CD4-positive, alpha-beta T cell (primary cell): ENCODE data around the gene SKA2. TPM values are rescaled to one million over a fixed set of nuclear protein-coding genes. Genes with fewer than 3 reads are reported as not detected.

ENCODE experiments used
- ATAC-seq: fragments of 200-7000 bp; cut with Tn5 transposase; one replicate; pipeline ENCODE4 v1.10.0; 2022; ENCODE audit warnings: mild to moderate bottlenecking; ENCODE audit not compliant: poor library complexity
- CTCF ChIA-PET: fragments of 350-600 bp; sonication (Branson Sonifier 250); formaldehyde crosslinking; loops from one replicate; lab custom pipeline; 2021; ENCODE audit warnings: antibody characterized with exemption, inconsistent platforms; lab: Charles Lee
- POLR2A ChIA-PET: fragments of 350-600 bp; sonication (Branson Sonifier 250); formaldehyde crosslinking; loops from one replicate; lab custom pipeline; 2021; ENCODE audit warnings: antibody characterized with exemption, inconsistent platforms; lab: Charles Lee
- DNase-seq, 14 experiments: peaks; one replicate each; pipeline ENCODE4 v3.0.0-alpha.2; 2013 to 2020; ENCODE audit warnings: mixed read lengths in 2 of 14
- H3K27ac ChIP-seq, 2 donors: one replicate each; pipeline versions ENCODE4 v1.5.1 to v1.7.0; 2013; ENCODE audit warnings: low read length in 2 of 2, low read depth in 1 of 2, mild to moderate bottlenecking in 1 of 2
- H3K27me3 ChIP-seq, 2 experiments: 1 replicate in 1 of 2; 2 replicates in 1 of 2; pipeline versions ENCODE4 v1.6.1 to v1.7.0; 2013; ENCODE audit warnings: low read length in 2 of 2, control low read depth in 1 of 2, mild to moderate bottlenecking in 1 of 2, moderate library complexity in 1 of 2; ENCODE audit not compliant: insufficient read depth in 2 of 2, control insufficient read depth in 1 of 2
- H3K36me3 ChIP-seq: one replicate; pipeline ENCODE4 v1.6.1; 2013; ENCODE audit warnings: low read length, control low read depth; ENCODE audit not compliant: insufficient read depth
- H3K4me1 ChIP-seq: one replicate; pipeline ENCODE4 v1.6.1; 2013; ENCODE audit warnings: low read length, control low read depth; ENCODE audit not compliant: insufficient read depth
- H3K4me3 ChIP-seq: one replicate; pipeline ENCODE4 v1.5.1; 2013; ENCODE audit warnings: mild to moderate bottlenecking, low read length, moderate library complexity
- H3K9me3 ChIP-seq, 2 experiments: 1 replicate in 1 of 2; 2 replicates in 1 of 2; pipeline versions ENCODE4 v1.6.1 to v1.7.0; 2013; ENCODE audit warnings: low read length in 2 of 2, mild to moderate bottlenecking in 2 of 2, control low read depth in 1 of 2, moderate library complexity in 1 of 2; ENCODE audit not compliant: control insufficient read depth in 1 of 2, insufficient read depth in 1 of 2
- H3K27ac Mint-ChIP-seq: one replicate; pipeline ENCODE4 v1.8.0; 2020; ENCODE audit warnings: mixed read lengths
- H3K27me3 Mint-ChIP-seq: one replicate; pipeline ENCODE4 v1.8.0; 2021; ENCODE audit warnings: mixed read lengths
- H3K36me3 Mint-ChIP-seq: one replicate; pipeline ENCODE4 v1.8.0; 2021; ENCODE audit warnings: low read depth, mixed read lengths
- H3K4me1 Mint-ChIP-seq: one replicate; pipeline ENCODE4 v1.8.0; 2021; ENCODE audit warnings: low read depth, mixed read lengths
- H3K4me3 Mint-ChIP-seq: one replicate; pipeline ENCODE4 v1.8.0; 2020; ENCODE audit warnings: mild to moderate bottlenecking, mixed read lengths
- H3K9me3 Mint-ChIP-seq: one replicate; pipeline ENCODE4 v1.8.0; 2020; ENCODE audit warnings: mixed read lengths
- intact Hi-C, 2 experiments: fragments of 100-400 bp; cut with DNase I in 1 of 2; cut with micrococcal nuclease in 1 of 2; formaldehyde crosslinking; loops; one replicate each; pipeline versions ENCODE4 v1.15.1 to v1.9.0; 2023 to 2025; cut with DNase I, micrococcal nuclease
- polyA plus RNA-seq, 2 donors: library from polyadenylated mRNA; unstranded; fragments of 120-200 nt; gene quantifications; one replicate each; pipeline ENCODE4 v1.2.1, GENCODE V29; 2013
- total RNA-seq, 174 experiments: library from RNA in 2 of 174; stranded (reverse) in 2 of 174; gene quantifications; one replicate each; pipeline ENCODE4 v1.2.3 and lab custom pipeline; 2021 to 2026
- TF ChIP-seq, protein P1 (sequence below): fragments of 200-600 bp; IDR thresholded peaks from one replicate; pipeline ENCODE4 v1.8.0; 2022; ENCODE audit warnings: antibody characterized with exemption, mild to moderate bottlenecking

SKA2 gene, protein sequence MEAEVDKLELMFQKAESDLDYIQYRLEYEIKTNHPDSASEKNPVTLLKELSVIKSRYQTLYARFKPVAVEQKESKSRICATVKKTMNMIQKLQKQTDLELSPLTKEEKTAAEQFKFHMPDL
- total RNA-seq (1 to 10 TPM; 5.2 to 7.7 TPM), total RNA-seq (lab: John Stamatoyannopoulos, UW) (4.3 to 84.0 (median 26.3) reads per million in 172 experiments)
- polyA plus RNA-seq (2013, experiment 1 of 2): 26.3 TPM
- polyA plus RNA-seq (2013, experiment 2 of 2): 27.1 TPM

DNA sequence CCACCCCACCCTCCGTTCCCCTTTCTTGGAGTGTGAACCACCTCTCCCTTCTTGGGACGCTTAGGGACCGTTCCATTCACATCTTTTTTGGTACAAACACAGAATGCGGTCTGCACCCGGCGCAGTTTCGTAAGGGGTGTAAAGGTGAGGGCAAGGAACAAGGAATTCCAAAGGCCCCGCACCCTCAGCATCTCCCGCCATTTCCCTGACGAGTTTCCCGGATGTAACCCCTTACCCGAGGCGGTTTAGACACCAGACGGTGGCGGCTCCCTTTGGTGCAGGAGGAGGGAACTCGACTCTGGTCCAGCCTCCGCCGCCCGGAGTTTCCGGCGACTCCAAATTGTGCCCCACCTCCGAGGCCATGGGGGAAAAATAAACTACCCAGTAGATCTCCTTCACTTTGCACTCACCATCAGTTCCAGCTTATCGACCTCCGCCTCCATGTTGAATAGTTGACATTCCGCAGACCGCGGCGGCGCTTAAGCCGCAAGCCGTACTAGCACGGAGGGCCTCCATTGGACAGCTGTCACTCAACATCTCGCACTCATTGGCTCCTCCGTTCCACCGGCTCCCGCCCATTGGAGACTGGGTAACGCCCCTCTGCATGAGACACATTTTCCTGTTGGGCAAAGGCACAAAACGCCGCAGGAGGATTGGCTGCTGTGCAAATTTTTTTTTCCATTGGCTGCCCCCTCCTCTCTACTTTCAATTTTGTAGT is at the start of gene SKA2:
TSS of gene SKA2 (minus strand) at position 466 of the 718 bp plus-strand sequence. CDS start at position 443, 23 bp downstream.
- peak within 1 kb of the TSS; percentile 39 to 73 for H3K27ac ChIP-seq
- H3K4me3 ChIP-seq: peak within 1 kb of the TSS; percentile 87
- Mint-ChIP-seq H3K4me3 (no peak within 1 kb of the TSS), H3K4me1 (peaks cover 42% of the 10 kb centered on the region), H3K27ac (no peak within 1 kb of the TSS), H3K36me3 (no peaks in the 10 kb centered on the region), H3K9me3 (no peaks in the 10 kb centered on the region), H3K27me3 (no peaks in the 10 kb centered on the region)
- ATAC-seq (peak; percentile 80), DNase-seq (peak in 11 of 14 experiments; percentile 92 to 97 (median 93))
- CTCF ChIA-PET: interaction anchor here (0.9 to 1.0 kb wide), 3 partner anchors 11 to 150 kb away, joined by 3 read pairs; no protein-coding TSS in a partner anchor
- H3K4me1 ChIP-seq: peaks cover 29% of the 10 kb centered on the region
- intact Hi-C loops: loop anchor here (1.0 to 10.0 kb wide), 10 partner anchors 48 to 1900 kb away; partner anchors contain the start of genes DHX40 (in 1 of the 2), GDPD1 (in 1 of the 2), MSI2 (in 1 of the 2) and RAD51C (in 1 of the 2)
- H3K36me3 ChIP-seq: no peaks in the 10 kb centered on the region
- POLR2A ChIA-PET: interaction anchor here (0.6 to 2.9 kb wide), 20 partner anchors 9 to 1898 kb away, joined by 3 to 47 read pairs (median 4); partner anchors contain the start of genes BCAS3, CLTC, DHX40 and DYNLL2
- no peaks in the 10 kb centered on the region for H3K27me3 ChIP-seq
- TF ChIP-seq, protein P1, sequence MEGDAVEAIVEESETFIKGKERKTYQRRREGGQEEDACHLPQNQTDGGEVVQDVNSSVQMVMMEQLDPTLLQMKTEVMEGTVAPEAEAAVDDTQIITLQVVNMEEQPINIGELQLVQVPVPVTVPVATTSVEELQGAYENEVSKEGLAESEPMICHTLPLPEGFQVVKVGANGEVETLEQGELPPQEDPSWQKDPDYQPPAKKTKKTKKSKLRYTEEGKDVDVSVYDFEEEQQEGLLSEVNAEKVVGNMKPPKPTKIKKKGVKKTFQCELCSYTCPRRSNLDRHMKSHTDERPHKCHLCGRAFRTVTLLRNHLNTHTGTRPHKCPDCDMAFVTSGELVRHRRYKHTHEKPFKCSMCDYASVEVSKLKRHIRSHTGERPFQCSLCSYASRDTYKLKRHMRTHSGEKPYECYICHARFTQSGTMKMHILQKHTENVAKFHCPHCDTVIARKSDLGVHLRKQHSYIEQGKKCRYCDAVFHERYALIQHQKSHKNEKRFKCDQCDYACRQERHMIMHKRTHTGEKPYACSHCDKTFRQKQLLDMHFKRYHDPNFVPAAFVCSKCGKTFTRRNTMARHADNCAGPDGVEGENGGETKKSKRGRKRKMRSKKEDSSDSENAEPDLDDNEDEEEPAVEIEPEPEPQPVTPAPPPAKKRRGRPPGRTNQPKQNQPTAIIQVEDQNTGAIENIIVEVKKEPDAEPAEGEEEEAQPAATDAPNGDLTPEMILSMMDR: no peak
- H3K9me3 ChIP-seq: no peaks in the 10 kb centered on the region

DNA sequence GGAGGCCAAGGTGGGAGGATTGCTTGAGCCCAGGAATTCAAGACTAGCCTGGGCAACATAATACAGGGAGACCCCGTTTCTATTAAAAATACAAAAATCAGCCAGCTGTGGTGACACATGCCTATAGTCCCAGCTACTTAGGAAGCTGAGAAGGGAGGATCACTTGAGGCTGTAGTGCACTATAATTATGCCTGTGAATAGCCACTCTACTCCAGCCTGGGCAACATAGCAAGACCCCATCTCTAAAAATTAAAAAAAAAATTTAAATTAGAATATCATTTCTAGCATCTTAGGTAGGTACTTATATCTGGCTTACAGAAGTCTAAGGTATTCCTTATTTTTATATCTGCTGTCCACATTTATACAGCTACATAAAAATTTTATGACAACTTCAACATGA is 47.3 kb upstream of the SKA2 start:
- Histone ChIP-seq H3K27ac (no peak overlapping the region), H3K36me3 (no peaks in the 10 kb centered on the region), H3K9me3 (no peaks in the 10 kb centered on the region), H3K27me3 (no peaks in the 10 kb centered on the region), H3K4me3 (no peak overlapping the region), H3K4me1 (no peaks in the 10 kb centered on the region)
- no peak overlapping the region for H3K4me3 Mint-ChIP-seq
- intact Hi-C loops: no loop called here
- H3K27me3 Mint-ChIP-seq: no peaks in the 10 kb centered on the region
- ChIA-PET CTCF (no interaction called here), POLR2A (no interaction called here)
- no peak for DNase-seq
- no peak overlapping the region for H3K27ac Mint-ChIP-seq
- no peaks in the 10 kb centered on the region for H3K9me3 Mint-ChIP-seq
- no peaks in the 10 kb centered on the region for H3K36me3 Mint-ChIP-seq
- no peaks in the 10 kb centered on the region for H3K4me1 Mint-ChIP-seq
- ATAC-seq: no peak
- TF ChIP-seq, protein P1: no peak

DNA sequence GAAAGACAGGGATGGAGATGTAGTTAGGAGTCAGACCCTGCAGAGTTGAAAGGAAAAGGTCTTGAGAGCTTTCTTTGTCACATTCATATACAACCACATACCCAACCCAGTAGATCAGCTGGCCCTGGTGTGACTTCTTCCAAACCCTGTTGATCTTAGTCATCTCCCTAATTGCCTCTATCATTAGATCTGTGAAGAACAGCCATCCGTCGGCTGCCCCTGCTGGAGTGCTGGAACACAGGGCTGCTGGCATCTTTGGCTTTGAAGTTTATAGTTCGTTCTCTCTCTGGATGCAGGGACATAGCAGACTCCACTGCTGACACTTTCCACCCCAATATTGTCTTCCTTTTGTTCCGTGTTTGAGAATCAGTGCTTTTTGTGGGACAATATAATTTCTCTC is 44.4 kb upstream of the SKA2 start:
- POLR2A ChIA-PET: no interaction called here
- CTCF ChIA-PET: no interaction called here

More for the DNA sequence above, 44.4 kb upstream of the SKA2 start:
- TF ChIP-seq, protein P1: no peak
- no peak overlapping the region for H3K27ac ChIP-seq
- ATAC-seq (no peak), DNase-seq (no peak)
- H3K9me3 ChIP-seq: no peaks in the 10 kb centered on the region
- no peaks in the 10 kb centered on the region for H3K27me3 ChIP-seq
- Mint-ChIP-seq H3K27me3 (no peaks in the 10 kb centered on the region), H3K9me3 (no peaks in the 10 kb centered on the region), H3K36me3 (no peaks in the 10 kb centered on the region), H3K27ac (no peak overlapping the region), H3K4me3 (no peak overlapping the region), H3K4me1 (no peaks in the 10 kb centered on the region)
- no peaks in the 10 kb centered on the region for H3K4me1 ChIP-seq
- intact Hi-C loops: no loop called here
- H3K36me3 ChIP-seq: no peaks in the 10 kb centered on the region
- H3K4me3 ChIP-seq: no peak overlapping the region
